NT2/D1 (cell line): Measurements from ENCODE around the gene LRRC32.

ENCODE experiments used
- DNase-seq: peaks from one replicate; pipeline ENCODE4 v3.0.0-alpha.2; 2011; ENCODE audit warnings: low read depth, low spot score
- H3K27me3 ChIP-seq: 2 replicates; pipeline ENCODE4 v1.6.0; 2011; ENCODE audit warnings: mild to moderate bottlenecking; ENCODE audit not compliant: insufficient read length, insufficient read depth
- H3K36me3 ChIP-seq: 2 replicates; pipeline ENCODE4 v1.6.1; 2011; ENCODE audit warnings: mild to moderate bottlenecking, low read length, mixed read lengths; ENCODE audit not compliant: insufficient read depth, insufficient read length
- H3K4me1 ChIP-seq: 2 replicates; pipeline ENCODE4 v1.5.1; 2011; ENCODE audit not compliant: insufficient read depth, insufficient read length
- H3K4me3 ChIP-seq: 2 replicates; pipeline ENCODE4 v1.5.1; 2011; ENCODE audit warnings: low read depth; ENCODE audit not compliant: insufficient read length
- H3K9ac ChIP-seq: 2 replicates; pipeline ENCODE4 v1.6.0; 2011; ENCODE audit warnings: low read depth; ENCODE audit not compliant: insufficient read length
- H3K9me3 ChIP-seq: 2 replicates; pipeline ENCODE4 v1.5.1; 2011; ENCODE audit warnings: mild to moderate bottlenecking, low read length; ENCODE audit not compliant: insufficient read depth
- SUZ12 ChIP-seq: IDR thresholded peaks from 2 replicates; pipeline ENCODE4 v1.6.1; 2011; ENCODE audit not compliant: insufficient read length, insufficient read depth; ENCODE audit errors: extremely low read depth
- YY1 ChIP-seq: IDR thresholded peaks from 2 replicates; pipeline ENCODE4 v1.6.1; 2011; ENCODE audit not compliant: insufficient read length, insufficient read depth
- ZNF274 ChIP-seq: IDR thresholded peaks from 2 replicates; pipeline ENCODE4 v1.6.1; 2011; ENCODE audit warnings: mild to moderate bottlenecking, low read depth, low read length

The LRRC32 gene

DNA sequence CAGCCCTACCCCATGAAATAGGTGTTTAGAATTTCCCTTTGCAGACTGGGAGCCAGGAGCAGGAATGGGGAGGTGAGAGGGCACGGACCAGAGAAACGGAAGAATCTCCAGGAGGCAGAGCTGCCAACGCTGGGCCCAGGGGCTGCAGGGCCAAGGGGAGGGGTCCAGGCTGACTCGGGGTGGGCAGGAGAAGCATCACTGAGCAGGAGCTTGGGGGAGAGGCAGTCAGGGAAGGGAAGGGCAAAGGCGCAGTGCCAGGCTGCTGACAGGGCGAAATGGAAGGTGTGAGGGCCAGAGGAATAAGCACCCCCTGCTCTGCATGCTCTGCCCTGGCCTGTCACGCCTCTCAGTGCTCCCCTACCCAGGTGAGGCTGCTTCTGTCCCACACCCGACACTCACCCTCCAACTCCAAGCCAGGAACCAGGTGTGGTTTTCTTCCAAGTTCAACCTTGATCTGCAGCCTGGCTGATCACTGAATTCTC is 14.5 kb downstream of the LRRC32 start:
- TF ChIP-seq YY1 (no peak), ZNF274 (no peak), SUZ12 (no peak)
- H3K9me3 ChIP-seq, result no peaks in the 10 kb centered on the region
- H3K27me3 ChIP-seq, result no peaks in the 10 kb centered on the region
- H3K4me3 ChIP-seq, result no peak overlapping the region
- H3K36me3 ChIP-seq, result peaks cover 24% of the 10 kb centered on the region
- peaks cover 5% of the 10 kb centered on the region for H3K4me1 ChIP-seq
- DNase-seq, result no peak
- peak overlapping the region; percentile 21 for H3K9ac ChIP-seq

DNA sequence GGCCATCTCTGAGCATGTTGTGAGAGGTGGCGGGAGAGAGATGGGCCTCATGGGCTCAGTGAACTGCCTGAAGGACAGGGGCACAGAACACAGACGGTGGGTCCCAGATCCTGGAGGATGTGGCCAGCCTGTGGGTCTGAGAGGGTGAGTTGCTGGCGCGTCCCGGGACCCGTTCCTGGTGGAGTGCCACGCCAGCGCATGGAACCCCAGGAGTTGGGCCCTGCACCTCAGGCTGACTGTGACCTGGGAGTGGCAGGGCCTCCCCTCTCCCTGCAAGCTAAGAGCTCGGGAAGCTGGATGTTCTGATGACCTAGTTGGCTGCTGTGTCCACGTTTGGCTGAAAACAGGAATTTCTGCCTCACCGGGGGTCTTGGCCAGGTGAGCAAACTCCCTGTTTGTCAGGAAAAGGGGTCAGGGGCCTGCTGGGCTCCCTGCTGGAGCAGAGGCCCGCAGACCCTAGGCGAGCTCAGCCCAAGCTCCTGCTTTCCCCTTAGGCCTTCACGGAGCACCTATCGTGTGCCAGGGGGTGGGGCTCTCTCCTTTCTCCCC is 15.0 kb downstream of the LRRC32 start:
- Histone ChIP-seq H3K9ac (peak overlapping the region; percentile 42), H3K27me3 (no peaks in the 10 kb centered on the region)

DNA sequence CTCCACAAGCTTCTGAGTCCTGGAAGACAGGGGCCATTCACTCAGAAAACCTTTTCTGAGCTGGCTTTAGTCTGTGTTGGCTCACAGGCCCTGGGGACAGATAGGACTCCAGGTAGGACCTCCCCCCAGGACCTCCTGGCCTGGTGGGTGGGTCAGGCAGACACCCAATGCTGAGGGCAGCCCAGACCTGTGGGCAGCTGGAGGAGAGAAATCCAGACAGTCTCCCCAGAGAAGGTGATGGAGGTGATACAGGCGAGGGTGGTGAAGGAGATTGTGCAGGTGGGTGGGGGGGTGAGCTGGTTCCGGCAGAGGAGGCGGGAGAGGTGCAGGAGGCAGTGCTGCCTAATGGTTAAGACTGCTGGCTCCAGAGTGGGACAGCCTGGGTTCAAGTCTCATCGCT is 15.6 kb downstream of the LRRC32 start:
- H3K27me3 ChIP-seq, result no peaks in the 10 kb centered on the region
- H3K4me1 ChIP-seq, result peaks cover 5% of the 10 kb centered on the region
- DNase-seq, result no peak
- peaks cover 16% of the 10 kb centered on the region for H3K36me3 ChIP-seq
- H3K4me3 ChIP-seq, result no peak overlapping the region
- peak overlapping the region; percentile 21 for H3K9ac ChIP-seq
- 0 out of 2 replicates have a peak, but pooled peaks cover 6% of the 10 kb centered on the region for H3K9me3 ChIP-seq
- TF ChIP-seq YY1 (no peak), ZNF274 (no peak), SUZ12 (no peak)

More for the DNA sequence above, 15.0 kb downstream of the LRRC32 start:
- Histone ChIP-seq H3K9me3 (0 out of 2 replicates have a peak, but pooled peaks cover under 1% of the 10 kb centered on the region), H3K4me3 (no peak overlapping the region), H3K36me3 (peaks cover 19% of the 10 kb centered on the region), H3K4me1 (peaks cover 5% of the 10 kb centered on the region)
- DNase-seq, result no peak
- no peak for TF ChIP-seq SUZ12
- no peak for TF ChIP-seq ZNF274
- no peak for TF ChIP-seq YY1

DNA sequence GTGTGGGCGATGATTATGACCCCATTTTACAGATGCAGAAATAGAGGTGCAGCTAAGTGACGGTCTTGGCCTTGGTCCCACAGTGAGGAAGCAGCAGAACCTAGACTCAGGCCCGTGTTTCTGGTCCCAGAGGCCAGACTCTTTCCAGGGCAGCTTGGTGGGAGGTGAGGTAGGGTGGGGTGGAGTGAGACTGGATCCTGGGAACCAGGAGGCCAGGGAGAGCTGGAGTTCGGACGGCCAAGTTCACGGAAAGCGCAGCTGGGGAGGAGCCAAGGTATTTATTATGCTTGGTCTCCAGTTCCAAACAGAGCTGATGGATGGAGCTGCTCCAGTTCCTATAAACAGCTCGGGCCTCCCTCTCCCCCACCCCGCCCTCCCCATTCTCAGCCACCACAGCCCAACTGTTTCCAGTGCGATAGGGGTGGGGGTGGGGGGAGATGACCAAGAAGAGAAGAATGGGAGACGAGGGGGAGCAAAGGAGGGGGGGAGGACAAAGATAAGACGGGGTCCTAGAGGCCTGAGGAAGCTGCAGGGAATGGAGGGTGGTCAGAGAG is 16.2 kb downstream of the LRRC32 start:
- H3K4me3 ChIP-seq, result no peak overlapping the region
- TF ChIP-seq ZNF274, result no peak
- TF ChIP-seq SUZ12, result no peak
- no peak for TF ChIP-seq YY1
- H3K4me1 ChIP-seq, result peaks cover 5% of the 10 kb centered on the region
- H3K9me3 ChIP-seq, result 0 out of 2 replicates have a peak, but pooled peaks cover 6% of the 10 kb centered on the region
- H3K9ac ChIP-seq, result peak overlapping the region; percentile 21
- H3K36me3 ChIP-seq, result peaks cover 11% of the 10 kb centered on the region
- H3K27me3 ChIP-seq, result no peaks in the 10 kb centered on the region
- DNase-seq, result no peak

DNA sequence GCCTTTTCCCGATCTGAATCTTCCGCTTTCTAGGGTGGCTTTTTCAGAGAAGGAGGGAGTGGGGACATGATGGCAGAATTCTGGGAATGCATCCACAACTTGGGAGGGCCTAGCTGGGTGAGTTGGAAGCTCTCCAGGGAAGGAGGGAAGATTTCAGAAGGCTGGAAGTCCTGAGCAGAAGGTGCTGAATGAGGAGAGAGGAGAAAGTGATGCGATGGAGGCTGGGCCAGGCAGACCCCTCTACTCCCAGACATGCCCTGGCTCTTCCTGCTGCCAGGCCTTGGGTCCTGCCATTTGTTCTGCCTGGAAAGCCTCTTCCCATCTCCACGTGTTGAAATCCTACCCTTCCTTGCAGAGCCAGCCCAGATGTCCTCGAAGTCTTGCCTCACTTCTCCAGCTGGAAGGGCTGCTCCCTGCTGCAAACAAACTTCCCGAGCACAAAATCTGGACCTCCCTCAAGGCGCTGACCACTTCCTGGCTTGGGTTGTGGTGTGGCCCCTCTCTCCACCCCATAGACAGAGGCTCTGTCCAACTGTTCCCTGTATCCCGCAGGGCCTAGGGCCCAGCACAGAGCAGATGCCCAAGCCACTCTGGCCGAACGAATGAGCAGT is 16.8 kb downstream of the LRRC32 start:
- no peak for TF ChIP-seq ZNF274
- no peak for TF ChIP-seq SUZ12
- TF ChIP-seq YY1, result no peak
- Histone ChIP-seq H3K4me1 (peaks cover 5% of the 10 kb centered on the region), H3K27me3 (no peaks in the 10 kb centered on the region), H3K4me3 (no peak overlapping the region), H3K9ac (no peak overlapping the region), H3K9me3 (0 out of 2 replicates have a peak, but pooled peaks cover 6% of the 10 kb centered on the region), H3K36me3 (peaks cover 11% of the 10 kb centered on the region)
- DNase-seq, result no peak

GRCh38 chr11:76653012-76653673 is 17.4 kb downstream of the LRRC32 start:
- no peak overlapping the region for H3K4me3 ChIP-seq
- peaks cover 8% of the 10 kb centered on the region for H3K36me3 ChIP-seq
- no peak for DNase-seq
- TF ChIP-seq ZNF274, result no peak
- no peak for TF ChIP-seq YY1
- TF ChIP-seq SUZ12, result no peak
- peaks cover 5% of the 10 kb centered on the region for H3K4me1 ChIP-seq
- 0 out of 2 replicates have a peak, but pooled peaks cover 6% of the 10 kb centered on the region for H3K9me3 ChIP-seq
- H3K27me3 ChIP-seq, result no peaks in the 10 kb centered on the region
- H3K9ac ChIP-seq, result no peak overlapping the region
